Activated CD8-positive, alpha-beta memory T cell treated with anti-CD3 and anti-CD28 coated beads, Interleukin-2, amount 50 U/mL, for 48 hours (primary cell): ENCODE results near the gene KRTAP10-9.

Source experiments
- DNase-seq: peaks from one replicate; pipeline ENCODE4 v3.0.0-alpha.2; 2020

Gene KRTAP10-9

DNA sequence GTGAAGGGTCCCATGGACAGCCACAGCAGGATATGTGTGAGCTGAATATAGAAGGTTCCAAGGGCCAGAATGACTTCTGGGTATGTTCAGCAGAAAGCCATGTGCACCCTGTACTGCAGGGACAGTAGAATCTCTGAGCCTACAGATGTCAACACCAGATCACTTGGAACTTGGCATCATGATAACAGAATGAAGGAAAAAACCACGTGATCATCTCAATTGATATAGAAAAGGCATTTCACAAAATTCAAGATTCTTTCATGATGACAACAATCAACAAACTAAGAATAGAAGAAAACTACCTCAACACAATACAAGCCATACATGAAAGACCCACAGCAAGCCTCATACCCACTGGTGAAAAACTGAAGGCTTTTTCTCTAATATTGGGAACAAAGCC is 40.7 kb downstream of the KRTAP10-9 start:
- DNase-seq = no peak

DNA sequence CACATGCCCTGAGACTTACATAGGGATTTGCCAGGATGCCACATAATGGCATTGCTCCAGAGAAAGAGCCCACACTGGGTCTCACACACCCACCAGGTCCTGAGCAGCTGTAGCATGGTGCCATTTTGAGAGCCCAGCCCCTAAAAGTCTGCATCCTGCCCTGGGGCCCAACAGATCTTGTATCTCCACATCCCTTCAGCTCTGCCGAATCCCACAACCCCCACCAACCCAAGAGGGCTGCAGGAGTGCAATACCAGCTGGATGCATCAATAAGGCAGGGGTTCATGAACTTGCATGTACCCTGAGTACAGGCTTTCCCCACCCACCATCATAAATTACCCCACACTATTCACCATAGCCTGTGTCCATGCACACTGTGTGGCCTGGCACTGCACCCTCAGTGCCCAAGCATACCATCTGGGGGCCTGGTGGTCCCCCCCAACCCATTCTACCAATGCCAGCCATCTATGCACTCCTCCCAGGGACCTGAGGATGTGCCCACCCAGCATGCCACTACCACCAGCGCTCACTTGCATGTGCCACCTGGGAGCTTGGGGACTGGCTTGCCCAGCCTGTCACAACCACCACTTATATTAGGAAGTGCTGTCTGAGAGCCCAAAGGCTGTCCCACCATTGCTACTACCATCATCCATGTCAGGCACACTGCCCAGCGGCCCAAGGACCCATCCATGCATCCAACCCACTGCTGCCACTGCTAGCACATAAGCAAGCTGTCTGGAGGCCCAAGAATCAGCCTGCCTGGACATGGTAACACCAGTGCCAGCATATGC is 43.9 kb downstream of the KRTAP10-9 start:
- DNase-seq = no peak

DNA sequence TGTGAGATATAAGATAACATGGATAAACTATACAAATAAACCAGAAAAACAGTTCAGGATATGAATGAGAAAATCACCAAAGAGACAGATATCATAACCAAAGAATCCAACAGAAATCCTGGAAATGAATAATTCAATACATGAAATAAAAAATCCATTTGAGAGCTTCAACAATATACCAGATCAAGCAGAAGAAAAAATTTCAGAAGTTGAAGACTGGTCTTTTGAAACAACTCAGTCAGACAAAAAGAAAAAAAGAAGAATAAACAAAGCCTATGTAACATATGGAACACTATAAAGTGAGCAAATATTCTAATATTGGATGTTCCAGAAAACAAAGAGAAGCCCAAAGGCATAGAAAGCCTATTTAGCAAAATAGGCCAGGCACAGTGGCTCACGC is 45.0 kb downstream of the KRTAP10-9 start:
- DNase-seq = no peak

DNA sequence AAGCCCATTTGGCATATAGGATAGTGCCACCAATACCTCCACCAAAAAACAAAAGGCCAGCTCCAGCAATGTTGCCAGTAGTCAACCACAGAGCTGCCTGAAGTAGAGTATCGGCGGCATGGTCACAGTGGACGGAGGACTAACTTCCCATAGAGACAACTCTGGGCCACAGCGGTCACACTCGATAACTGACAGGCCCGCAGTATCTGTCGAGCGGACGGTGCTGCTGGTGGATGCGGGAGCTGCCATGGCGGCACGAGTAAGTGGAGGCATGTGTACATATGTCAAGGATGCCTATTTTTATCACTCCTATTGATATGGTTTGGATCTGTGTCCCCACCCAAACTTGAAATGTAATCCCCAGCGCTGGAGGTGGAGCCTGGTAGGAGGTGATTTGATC is 51.0 kb downstream of the KRTAP10-9 start:
- DNase-seq = no peak
